ENCODE data around the gene ZNF276. TPM values are rescaled to one million over a fixed set of nuclear protein-coding genes. Genes with fewer than 3 reads are reported as not detected.

ZNF276 gene
- total RNA-seq, 1 donor from 2014 or later = 21.6 TPM

GRCh38 chr16:89710709-89711564 lies 10.4 kb upstream of the ZNF276 start:
- DNase-seq (ENCODE audit: low read depth) = no peak
- no peak overlapping the region for H3K4me3 ChIP-seq (ENCODE audit: low read depth, low read length)
- TF ChIP-seq CTCF (conservative IDR thresholded peaks at IDR 0.05; ENCODE audit: low read depth, low read length) = no peak

GRCh38 chr16:89711601-89712273 lies 9.6 kb upstream of the ZNF276 start:
- no peak for DNase-seq (ENCODE audit: low read depth)
- no peak for TF ChIP-seq CTCF (conservative IDR thresholded peaks at IDR 0.05; ENCODE audit: low read depth, low read length)
- H3K4me3 ChIP-seq (ENCODE audit: low read depth, low read length) = peak overlapping the region; percentile 45

DNA sequence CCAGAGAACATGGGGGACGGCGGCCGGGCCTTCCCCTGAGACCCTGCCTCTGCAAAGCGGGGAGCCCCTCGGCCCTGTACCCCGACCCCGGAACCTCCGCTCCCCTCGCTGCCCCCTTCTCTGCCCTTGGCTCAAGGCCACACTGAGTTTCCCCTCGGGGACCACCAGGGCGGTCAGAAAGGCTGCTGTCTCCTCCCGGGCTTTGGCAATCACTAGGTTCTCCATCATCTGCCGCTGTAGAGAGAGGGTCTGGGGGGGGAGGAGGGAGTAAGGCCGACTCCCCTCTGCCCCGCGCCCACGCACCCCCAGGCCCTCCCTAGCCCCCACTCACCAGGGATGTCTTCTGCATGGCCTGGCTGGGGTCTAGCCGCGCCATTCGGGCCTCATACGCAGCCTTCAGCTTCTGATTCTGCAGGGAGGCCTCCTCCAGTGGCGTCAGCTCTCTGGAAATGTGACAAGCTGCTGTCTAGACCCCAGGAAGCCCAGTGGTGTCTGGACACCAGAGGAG lies 9.0 kb upstream of the ZNF276 start:
- no peak for DNase-seq (ENCODE audit: low read depth)
- no peak for TF ChIP-seq CTCF (conservative IDR thresholded peaks at IDR 0.05; ENCODE audit: low read depth, low read length)
- peak overlapping the region; percentile 45 for H3K4me3 ChIP-seq (ENCODE audit: low read depth, low read length)

DNA sequence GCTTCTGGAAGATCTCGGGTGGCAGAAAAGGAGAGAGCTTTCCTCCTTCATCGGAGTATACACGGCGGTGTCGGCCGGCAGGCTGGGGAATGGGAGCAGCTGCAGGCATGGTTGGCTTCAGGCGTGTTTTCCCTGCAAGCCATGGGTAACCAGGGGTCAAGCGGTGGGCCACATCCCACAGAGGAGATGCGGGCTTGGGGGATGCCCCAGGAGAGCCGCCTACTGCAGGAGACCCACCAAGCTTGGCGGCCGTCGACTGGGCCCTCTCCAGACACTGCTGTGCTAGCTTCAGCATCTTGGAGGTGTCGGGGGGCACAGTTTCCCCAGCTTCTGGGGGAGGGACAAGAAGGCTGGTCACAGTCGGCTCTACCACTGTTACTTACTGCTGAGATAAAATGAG lies 4.8 kb upstream of the ZNF276 start:
- no peak for DNase-seq (ENCODE audit: low read depth)
- TF ChIP-seq CTCF (conservative IDR thresholded peaks at IDR 0.05; ENCODE audit: low read depth, low read length) = no peak
- no peak overlapping the region for H3K4me3 ChIP-seq (ENCODE audit: low read depth, low read length)

- no peak for TF ChIP-seq CTCF (conservative IDR thresholded peaks at IDR 0.05; ENCODE audit: low read depth, low read length)
- no peak for DNase-seq (ENCODE audit: low read depth)
- H3K4me3 ChIP-seq (ENCODE audit: low read depth, low read length) = no peak overlapping the region
Measured at GRCh38 chr16:89716916-89717687, 4.2 kb upstream of the ZNF276 start.

DNA sequence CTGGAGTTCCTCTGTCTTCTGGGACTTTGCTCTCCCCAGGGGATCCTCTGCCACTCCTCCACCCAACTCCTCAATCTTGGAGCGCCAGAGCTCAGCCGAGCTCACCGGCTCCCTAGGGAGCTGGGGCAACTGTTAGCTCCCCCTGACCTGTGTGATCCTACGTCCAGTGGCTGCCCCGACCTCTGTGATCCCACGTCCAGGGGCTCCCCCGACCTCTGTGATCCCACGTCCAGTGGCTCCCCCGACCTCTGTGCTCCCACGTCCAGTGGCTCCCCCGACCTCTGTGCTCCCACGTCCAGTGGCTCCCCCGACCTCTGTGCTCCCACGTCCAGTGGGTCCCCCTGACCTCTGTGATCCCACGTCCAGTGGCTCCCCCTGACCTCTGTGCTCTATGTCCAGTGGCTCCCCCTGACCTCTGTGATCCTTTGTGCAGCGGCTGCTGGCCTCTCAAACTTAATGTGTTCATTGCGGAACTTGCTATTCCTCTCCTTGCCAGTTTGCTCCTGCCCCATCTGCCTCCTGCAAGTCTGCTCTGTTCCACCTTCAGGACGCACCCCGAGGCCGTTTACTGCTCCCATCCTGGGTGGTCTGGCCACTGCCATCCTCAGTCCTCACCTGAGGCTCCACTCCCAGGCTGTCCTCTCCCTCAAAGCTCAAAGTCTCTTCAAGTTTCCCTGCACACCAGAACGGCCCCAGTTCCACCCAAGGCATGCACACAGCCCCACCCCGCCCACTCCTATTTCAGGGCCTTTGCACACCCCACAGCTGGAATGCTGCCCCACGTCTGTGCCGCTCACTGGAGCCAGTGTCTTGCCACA lies 3.4 kb upstream of the ZNF276 start:
- no peak overlapping the region for H3K4me3 ChIP-seq (ENCODE audit: low read depth, low read length)
- TF ChIP-seq CTCF (conservative IDR thresholded peaks at IDR 0.05; ENCODE audit: low read depth, low read length) = no peak
- DNase-seq (ENCODE audit: low read depth) = no peak
